ENCODE data around the gene SLC13A4.

DNA sequence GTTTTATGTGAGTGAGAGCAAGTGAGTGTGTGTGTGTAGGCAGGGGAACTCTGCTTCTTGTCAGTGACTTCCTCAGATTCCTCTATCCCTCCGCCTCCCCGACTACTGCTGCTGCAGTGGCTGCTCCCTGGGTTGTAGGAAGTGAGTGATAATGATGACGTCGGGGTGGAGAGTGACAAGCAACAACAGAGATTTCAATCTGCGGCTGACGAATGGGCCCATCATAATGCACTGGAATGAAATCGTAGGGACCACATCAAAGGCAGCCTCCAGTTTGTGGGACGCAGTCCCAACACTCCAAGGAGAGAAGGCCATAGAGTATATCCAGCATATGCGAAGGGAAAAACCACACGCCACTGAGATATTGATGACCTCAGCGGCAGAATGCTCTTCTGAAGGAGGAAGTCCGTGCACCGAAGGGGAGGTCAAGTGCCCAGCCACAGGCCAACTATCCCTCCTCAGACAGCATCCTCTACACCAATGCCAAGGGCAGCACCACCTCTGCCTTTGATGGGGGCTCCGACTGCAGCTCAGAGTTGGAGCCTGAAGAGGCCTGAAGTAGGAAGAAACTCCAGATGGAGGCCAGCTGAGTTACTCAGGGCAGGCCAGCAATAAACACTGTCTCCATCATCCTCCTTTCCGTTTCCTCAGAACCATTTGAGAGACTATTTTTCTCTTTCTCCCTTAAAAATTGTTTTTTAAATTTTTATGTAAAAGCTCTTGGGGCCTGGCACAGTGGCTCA, 77.0 kb downstream of the SLC13A4 start:
- no peak for TF ChIP-seq YY1 (IDR thresholded peaks at IDR 0.05; ENCODE audit: insufficient read depth, insufficient read length)
- no peak for TF ChIP-seq ZNF274 (IDR thresholded peaks at IDR 0.05; ENCODE audit: low read depth, low read length)
